ENCODE measurements around the gene MEIOSIN.

Gene MEIOSIN

DNA sequence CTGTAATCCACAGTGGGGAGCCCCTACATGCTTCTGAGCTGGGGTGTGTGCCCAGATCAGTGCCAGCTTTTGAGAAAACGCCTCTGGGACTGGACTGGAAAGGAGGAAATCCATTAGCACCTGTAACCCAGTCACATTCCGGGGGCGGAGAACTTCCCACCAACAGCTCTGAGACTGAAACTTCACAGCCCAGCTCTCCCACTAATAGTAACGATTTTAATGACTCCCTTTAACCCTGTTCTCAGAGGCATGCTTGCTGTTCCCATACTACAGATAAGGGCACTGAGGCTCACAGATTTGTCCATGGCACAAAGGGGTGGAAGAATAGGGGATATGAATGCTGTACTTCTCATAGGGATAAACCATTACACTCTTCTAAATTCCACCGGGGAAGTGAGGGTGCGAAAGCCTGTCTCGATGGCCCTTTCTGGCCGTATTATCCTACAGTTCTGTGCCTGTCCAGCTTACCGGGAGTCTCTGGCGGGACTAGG lies 3.4 kb upstream of the MEIOSIN start:
- peak; percentile 74 for DNase-seq (ENCODE audit: low read depth)
- TF ChIP-seq, protein P1, sequence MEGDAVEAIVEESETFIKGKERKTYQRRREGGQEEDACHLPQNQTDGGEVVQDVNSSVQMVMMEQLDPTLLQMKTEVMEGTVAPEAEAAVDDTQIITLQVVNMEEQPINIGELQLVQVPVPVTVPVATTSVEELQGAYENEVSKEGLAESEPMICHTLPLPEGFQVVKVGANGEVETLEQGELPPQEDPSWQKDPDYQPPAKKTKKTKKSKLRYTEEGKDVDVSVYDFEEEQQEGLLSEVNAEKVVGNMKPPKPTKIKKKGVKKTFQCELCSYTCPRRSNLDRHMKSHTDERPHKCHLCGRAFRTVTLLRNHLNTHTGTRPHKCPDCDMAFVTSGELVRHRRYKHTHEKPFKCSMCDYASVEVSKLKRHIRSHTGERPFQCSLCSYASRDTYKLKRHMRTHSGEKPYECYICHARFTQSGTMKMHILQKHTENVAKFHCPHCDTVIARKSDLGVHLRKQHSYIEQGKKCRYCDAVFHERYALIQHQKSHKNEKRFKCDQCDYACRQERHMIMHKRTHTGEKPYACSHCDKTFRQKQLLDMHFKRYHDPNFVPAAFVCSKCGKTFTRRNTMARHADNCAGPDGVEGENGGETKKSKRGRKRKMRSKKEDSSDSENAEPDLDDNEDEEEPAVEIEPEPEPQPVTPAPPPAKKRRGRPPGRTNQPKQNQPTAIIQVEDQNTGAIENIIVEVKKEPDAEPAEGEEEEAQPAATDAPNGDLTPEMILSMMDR (IDR thresholded peaks at IDR 0.05; ENCODE audit: insufficient read depth, low read depth, low read length, missing control alignments): no peak
- peak overlapping the region; percentile 89 for H3K4me3 ChIP-seq (ENCODE audit: low read length)

DNA sequence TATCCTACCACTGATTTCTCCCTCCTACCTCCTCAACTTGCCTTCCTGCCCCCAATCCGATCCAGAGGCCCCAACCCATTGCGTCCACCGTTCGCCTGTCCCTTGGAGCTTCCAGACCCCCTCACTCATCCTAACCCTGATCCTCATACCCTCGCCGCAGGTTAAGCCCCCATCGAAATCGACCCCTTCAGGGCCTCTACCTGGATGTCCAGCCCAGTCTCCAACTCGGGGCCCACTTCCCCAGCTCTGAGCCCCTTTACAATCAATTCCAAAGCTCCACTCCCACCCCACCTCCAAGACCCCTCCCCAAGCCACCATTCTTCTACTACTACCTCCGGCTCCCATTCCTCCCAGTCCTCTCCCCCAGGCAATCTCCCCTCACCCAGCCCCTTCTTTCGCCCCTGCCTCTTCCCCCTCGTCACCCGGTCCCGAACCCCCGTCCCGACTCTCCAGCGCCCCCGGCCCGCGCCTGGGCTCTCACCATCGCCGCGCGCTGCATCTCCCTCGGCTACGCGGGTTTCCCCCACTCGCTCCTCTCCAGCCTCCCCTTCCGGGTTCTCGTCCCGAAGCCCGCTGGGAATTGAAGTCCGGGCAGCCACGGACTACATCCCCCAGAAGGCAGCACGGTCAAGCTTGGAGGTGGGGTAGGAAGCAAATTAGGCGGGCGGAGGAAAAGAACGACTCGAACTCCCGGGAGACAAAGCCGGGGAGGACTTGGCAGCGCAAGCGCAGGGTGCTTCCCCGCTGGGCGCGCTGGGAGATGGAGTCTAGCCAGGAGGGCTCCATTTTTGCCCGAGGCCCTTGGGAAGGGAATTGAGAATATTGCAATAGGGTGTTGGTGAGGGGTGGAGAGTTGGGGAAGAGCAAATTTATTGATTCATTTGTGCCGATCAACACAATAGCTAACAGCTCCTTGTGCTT lies 2.6 kb upstream of the MEIOSIN start, which contains the start of gene FBXO46:
FBXO46 (minus strand) TSS at position 529 of the 921 bp plus-strand sequence. CDS start 17,401 bp downstream, outside the sequence.
- peak; percentile 99 for DNase-seq (ENCODE audit: low read depth)
- TF ChIP-seq, protein P1 (IDR thresholded peaks at IDR 0.05; ENCODE audit: insufficient read depth, low read depth, low read length, missing control alignments): no peak
- peak within 1 kb of the TSS; percentile 89 for H3K4me3 ChIP-seq (ENCODE audit: low read length)

DNA sequence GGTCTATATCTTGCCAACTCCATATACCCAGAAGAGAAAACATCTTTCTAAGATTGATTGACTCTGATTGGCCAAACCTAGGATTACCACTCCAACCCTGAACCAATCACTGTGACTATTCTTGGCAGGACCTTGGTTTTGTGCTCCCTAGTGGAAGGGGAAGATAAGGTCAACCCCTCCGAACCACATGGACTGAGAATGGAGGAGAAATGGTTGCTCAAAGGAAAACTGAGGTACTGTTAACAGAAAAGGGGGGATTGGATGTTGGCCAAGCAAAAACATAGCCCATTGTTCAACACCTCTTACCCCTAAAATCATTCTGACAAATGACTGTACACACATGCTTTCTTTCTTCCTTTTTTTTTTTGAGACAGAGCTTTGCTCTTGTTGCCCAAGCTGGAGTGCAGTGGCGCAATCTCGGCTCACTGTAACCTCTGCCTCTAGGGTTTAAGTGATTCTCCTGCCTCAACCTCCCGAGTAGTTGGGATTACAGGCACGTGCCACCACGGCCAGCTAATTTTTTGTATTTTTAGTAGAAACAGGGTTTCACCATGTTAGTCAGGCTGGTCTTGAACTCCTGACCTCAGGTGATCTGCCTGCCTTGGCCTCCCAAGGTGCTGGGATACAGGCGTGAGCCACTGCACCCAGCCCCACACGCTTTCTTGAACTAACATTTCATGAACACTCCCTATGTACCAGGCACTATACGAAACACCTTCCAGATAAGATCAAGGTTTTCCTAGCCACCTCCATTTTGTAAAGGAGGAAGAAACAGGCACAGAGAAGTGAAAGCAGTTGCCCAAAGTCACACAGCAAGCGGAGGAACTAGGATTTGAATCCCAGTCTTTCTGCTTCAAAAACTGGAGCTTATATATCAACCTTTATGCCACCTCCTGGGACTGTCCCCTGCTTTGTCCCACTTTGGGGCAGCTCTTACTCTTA lies 6.5 kb downstream of the MEIOSIN start:
- DNase-seq (ENCODE audit: low read depth): no peak
- TF ChIP-seq, protein P1 (IDR thresholded peaks at IDR 0.05; ENCODE audit: insufficient read depth, low read depth, low read length, missing control alignments): no peak
- no peak overlapping the region for H3K4me3 ChIP-seq (ENCODE audit: low read length)

DNA sequence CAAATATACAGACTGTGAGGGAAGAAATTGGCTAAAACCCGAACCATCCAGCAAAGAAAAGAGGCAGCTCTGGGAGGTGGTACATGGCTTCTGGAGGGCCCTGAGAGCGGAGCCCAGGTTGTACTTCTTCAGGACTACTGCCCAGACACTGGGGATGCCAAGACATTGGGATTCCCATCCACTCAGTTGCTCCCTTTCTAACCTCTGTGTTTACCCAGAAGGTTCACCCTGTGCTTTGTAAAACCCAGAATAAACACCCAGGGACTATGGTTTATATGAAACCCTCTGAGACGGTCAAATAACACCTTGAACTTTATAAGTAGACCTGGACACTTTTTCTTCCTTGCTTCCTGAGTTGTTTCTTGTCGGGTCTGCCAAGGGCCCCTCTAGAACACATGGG lies 9.7 kb downstream of the MEIOSIN start:
- DNase-seq (ENCODE audit: low read depth): no peak
- TF ChIP-seq, protein P1 (IDR thresholded peaks at IDR 0.05; ENCODE audit: insufficient read depth, low read depth, low read length, missing control alignments): no peak
- no peak overlapping the region for H3K4me3 ChIP-seq (ENCODE audit: low read length)

DNA sequence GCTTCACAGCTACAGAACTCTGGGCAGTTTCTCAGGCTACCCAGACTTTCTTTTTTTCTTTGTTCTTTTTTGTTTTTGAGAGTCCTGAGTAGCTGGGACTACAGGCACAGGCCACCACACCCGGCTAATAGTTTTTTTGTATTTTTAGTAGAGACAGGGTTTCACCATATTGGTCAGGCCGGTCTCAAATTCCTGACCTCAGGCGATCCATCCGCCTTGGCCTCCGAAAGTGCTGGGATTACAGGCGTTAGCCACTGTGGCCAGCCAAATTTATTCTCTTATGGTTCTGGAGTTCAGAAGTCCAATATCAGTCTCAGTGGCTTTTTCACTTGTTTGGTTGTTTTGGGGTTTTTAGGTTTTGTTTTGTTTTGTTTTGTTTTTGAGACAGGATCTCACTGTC lies 12.4 kb downstream of the MEIOSIN start:
- no peak for DNase-seq (ENCODE audit: low read depth)
- TF ChIP-seq, protein P1 (IDR thresholded peaks at IDR 0.05; ENCODE audit: insufficient read depth, low read depth, low read length, missing control alignments): no peak
- no peak overlapping the region for H3K4me3 ChIP-seq (ENCODE audit: low read length)

DNA sequence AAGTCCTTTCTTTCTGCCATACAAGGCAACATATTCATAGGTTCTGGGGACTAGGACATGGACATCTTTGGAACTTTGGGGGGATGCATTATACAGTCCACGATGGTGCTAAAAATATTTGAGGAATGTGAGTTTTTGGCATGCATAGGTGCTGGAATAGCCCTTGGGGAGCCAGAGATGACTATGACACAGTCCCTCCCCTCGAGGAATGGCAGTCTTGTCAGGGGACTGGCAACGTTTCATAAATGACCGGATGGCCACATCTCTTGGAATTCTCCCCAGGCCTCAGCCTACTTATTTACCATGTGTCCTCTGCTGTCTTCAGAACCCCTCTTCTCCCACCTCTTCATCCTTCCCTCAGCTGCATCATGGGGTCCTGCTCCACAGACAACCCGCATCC lies 13.6 kb downstream of the MEIOSIN start:
- TF ChIP-seq, protein P1 (IDR thresholded peaks at IDR 0.05; ENCODE audit: insufficient read depth, low read depth, low read length, missing control alignments): no peak
- no peak overlapping the region for H3K4me3 ChIP-seq (ENCODE audit: low read length)
- DNase-seq (ENCODE audit: low read depth): no peak

Measured in epithelial cell of esophagus (primary cell).